Measurements from ENCODE around the gene GRIK4.

GRCh38 chr11:120681434-120682331, 170.1 kb downstream of the GRIK4 start:
- TF ChIP-seq POLR2AphosphoS5 (IDR thresholded peaks at IDR 0.05; ENCODE audit: low read depth, low read length) (no peak), POLR2A (IDR thresholded peaks at IDR 0.05; ENCODE audit: low read depth, low read length) (no peak)

Measured in GM12892 (cell line).